Renal cortex interstitium (tissue), 11 donors: ENCODE results near the gene TMEM178B. TPM values are rescaled to one million over a fixed set of nuclear protein-coding genes. Genes with fewer than 3 reads are reported as not detected.

ENCODE experiments used
- DNase-seq, 11 donors: peaks; one replicate each; pipeline ENCODE4 v3.0.0-alpha.2; 2013; ENCODE audit warnings: low read depth in 9 of 11, low spot score in 4 of 11; ENCODE audit errors: extremely low read depth in 1 of 11
- polyA plus RNA-seq, 3 donors: library from polyadenylated mRNA; unstranded; fragments of 120-200 nt; gene quantifications; one replicate each; pipeline ENCODE4 v1.2.1, GENCODE V29; 2013; ENCODE audit not compliant: insufficient read length in 3 of 3

The TMEM178B gene
- polyA plus RNA-seq, 3 donors: 0.27 to 0.39 (median 0.36) TPM

GRCh38 chr7:141418066-141418465, 344.2 kb downstream of the TMEM178B start:
- DNase-seq: no peak

- DNase-seq: no peak
Measured at GRCh38 chr7:141421306-141421705, 347.4 kb downstream of the TMEM178B start.

DNA sequence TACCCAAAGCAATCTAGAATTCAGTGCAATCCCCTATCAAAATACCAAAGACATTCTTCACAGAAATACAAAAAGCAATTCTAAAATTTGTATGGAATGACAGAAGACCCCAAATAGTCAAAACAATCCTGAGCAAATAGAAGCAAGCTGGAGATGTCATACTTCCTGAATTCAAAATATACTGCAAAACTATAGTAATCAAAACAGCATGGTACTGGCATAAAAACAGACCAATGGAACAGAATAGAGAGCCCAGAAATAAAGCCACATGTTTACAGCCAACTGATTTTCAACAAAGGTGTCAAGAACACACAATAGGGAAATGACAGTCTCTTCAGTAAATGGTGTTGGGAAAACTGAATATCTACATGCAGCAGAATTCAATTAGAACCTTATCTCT, 353.3 kb downstream of the TMEM178B start:
- no peak for DNase-seq

- no peak for DNase-seq
Measured at GRCh38 chr7:141430455-141431139, 356.7 kb downstream of the TMEM178B start.

GRCh38 chr7:141431140-141431479, 357.2 kb downstream of the TMEM178B start:
- no peak for DNase-seq

DNA sequence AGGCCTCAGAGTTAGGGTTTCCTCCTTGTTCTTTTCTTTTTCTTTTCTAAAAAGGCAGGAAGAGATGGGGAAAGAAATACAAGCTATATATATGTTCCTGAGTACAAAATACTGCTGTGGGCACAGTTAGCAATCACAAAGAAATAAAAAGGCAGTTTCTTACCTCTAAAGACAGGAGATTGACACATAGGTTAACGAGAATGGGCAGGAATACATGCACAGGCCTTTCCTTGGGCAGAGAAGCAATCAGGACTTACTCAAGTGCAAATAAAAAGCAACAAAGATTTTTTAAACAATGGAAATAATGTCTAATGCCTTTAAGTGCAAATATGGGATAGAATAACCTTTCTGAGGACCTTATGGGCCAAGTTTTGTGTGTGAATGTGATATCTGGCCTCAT, 357.8 kb downstream of the TMEM178B start:
- no peak for DNase-seq

DNA sequence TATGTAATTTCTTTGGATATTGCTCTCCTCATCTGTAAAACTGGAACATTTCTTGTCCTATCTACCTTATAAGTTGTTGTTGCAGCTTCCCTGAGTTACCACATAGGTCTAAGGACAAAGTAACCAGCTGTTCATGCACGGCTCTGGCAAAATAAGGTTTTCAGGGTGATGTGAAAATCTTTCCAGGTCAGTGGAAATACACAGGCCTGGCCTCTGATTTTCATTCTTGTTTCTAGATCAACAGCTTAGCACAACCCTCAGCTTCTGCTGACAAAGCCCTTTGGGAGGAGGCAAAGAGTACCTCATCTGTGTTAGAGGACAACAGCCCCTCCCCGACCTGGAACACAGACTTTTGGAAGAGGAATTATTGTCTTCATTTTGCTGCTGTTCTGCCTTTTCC, 359.8 kb downstream of the TMEM178B start:
- no peak for DNase-seq

- no peak for DNase-seq
Measured at GRCh38 chr7:141436139-141436538, 362.3 kb downstream of the TMEM178B start.

GRCh38 chr7:141436575-141437075, 362.8 kb downstream of the TMEM178B start:
- DNase-seq: no peak

GRCh38 chr7:141439164-141439563, 365.3 kb downstream of the TMEM178B start:
- no peak for DNase-seq

GRCh38 chr7:141439776-141440175, 365.9 kb downstream of the TMEM178B start:
- DNase-seq: no peak

DNA sequence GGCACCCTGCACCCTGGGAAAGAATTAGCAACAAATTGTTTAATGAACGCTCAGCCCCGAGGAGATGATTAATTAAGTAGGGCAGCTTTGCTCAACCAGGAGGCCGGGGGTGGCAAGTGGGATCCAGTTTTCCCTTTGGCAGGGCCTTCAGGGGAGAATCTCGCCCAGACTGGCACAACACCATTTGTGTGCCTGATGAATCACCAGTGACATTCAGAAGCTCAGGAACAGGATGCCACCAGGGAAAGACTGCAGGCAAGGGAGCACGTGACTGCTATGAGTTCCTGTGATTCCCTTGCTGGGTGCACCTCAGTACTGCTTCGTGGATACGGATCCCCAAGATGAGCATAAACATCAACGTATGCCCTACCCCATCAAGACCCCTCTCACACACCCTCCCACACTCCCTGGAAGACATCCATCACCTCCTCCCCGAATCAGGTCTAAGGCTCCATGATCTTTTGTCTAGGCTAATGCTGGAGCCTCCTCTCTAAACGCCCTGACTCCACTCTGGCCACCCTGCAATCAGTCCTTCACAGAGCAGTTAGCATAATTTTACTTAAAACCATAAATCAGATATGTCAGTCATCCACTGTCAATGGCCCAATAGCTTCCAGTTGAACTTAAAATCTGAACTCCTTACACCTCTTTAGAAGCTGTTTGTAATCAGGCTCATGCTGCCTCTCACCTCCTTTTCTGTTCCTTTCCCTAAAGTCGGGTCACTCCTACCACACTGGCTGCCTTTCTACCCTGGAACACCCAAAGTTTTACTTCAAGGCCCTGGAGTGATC, 368.2 kb downstream of the TMEM178B start:
- no peak for DNase-seq

- DNase-seq: no peak
Measured at GRCh38 chr7:141442781-141443180, 368.9 kb downstream of the TMEM178B start.

DNA sequence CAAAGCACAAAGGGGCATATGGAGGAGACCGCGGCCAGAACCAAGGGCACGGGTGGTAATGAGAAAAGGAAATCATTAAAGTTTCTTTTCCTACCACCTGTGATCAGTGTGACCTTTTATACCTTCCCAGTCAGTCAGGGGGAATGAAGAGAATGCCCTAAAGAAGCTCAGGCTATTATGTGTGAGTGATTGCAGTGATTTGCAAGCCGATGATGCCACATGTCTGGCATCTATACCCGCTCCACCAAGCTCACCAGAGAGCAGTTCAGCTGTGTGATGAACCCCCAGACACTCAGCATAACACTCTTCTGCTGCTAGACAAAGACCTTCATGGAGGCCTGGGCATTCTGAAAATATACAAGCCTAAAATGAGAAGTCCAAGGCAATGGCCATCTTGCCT, 371.1 kb downstream of the TMEM178B start:
- DNase-seq: no peak

DNA sequence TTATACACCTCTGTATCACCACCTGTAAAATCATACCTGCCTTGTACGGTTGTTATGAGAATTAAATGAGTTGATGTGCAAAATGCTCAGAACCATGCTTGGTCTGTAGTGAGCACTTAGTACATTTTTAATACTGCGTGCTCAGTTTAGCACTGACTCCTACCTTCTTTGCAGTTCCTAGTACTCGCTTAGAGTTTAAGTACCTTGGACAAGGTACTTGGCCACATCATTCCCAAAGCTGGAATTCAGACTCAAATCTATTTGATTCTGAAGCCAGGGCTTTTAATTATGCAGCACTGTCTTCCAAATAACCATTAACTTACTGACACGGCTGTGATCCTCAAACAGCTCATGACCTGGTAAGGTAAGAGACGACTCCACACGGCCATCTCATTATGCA, 377.4 kb downstream of the TMEM178B start:
- no peak for DNase-seq

DNA sequence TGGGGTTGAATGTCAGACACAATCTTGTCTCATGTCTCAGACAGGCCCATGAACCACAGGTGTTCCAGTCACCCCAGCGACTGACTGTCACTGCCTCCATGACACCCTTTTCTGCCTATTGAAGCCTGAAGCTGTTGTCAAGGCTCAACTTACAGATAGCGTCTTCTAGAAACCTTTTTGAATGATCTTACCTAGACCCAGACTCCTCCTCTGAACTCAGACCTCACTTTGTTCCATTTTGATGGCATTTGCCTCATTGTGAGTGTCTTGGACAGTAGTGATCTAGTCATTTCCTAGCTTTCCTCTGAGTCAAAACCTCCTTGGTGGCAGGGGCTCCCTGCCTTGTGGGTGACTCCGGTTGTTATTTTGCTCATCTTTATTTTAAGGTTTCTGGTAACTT, 379.0 kb downstream of the TMEM178B start:
- no peak for DNase-seq

- no peak for DNase-seq
Measured at GRCh38 chr7:141454338-141454737, 380.5 kb downstream of the TMEM178B start.

- no peak for DNase-seq
Measured at GRCh38 chr7:141455723-141456122, 381.9 kb downstream of the TMEM178B start.

DNA sequence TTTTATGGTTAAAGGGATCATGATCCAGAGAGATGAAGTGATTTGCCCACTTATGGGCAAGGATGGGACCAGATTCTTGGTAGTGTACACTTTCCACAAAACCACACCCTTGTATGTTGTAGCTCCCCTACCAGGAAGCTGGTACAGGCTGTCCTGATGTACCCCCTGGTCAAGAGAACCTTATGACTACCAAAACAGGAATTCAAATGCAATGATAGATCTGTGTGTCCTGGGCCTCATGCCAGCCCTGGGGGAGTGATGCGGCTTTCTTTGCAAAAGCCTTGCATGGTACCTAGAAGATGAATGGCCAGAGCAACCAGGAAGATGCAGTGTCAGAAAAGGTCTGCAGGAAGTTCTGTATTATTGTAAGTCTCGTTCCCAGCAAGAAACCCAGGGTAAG, 382.4 kb downstream of the TMEM178B start:
- DNase-seq: no peak

DNA sequence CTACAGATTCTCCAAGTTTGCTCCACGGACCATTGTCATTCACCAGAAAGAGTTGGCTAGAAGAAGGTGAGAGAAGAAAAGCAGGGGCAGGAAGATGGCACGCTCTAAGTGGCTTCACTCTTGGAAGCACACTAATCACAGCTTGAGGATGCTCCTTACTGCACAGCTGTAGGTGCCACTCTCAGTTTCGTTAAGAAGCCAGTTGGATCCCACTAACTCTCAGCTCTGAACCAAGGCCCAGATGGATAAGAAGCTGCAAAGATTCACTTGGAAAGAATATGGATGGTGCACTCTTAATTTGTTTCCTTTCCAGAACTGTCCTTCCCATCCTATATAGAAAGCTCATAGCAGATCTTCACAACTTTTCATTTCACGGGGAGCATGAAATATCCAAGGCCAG, 382.8 kb downstream of the TMEM178B start:
- DNase-seq: no peak
